K562 (cell line): ENCODE measurements around the gene LDLRAD3. TPM values are rescaled to one million over a fixed set of nuclear protein-coding genes. Genes with fewer than 3 reads are reported as not detected.

Source experiments
- ATAC-seq: fragments of 200-7000 bp; cut with Tn5 transposase; 3 replicates; pipeline ENCODE4 v1.9.1; 2020; ENCODE audit warnings: moderate library complexity
- BruUV-seq: library from RNA; stranded (reverse); fragments of 400-500 nt; replicated peaks from 2 replicates; lab custom pipeline; 2021; lab: Mats Ljungman, UMichigan
- CTCF ChIA-PET: fragments of 300-600 bp; formaldehyde crosslinking; extraction: SDS; loops from one replicate; lab custom pipeline; 2021; ENCODE audit warnings: low intra/inter-chr PET ratio; lab: Yijun Ruan, JAX
- POLR2A ChIA-PET: fragments of 300-600, 350-650 bp; sonication (Branson Sonifier 250); formaldehyde crosslinking; extraction: SDS; loops from one replicate; lab custom pipeline; 2021; ENCODE audit warnings: antibody characterized with exemption, inconsistent platforms; lab: Yijun Ruan, JAX
- DNase-seq, 4 experiments: peaks; one replicate each; pipeline versions ENCODE4 v3.0.0 to v3.0.0-alpha.2; 2011 to 2018; ENCODE audit warnings: low spot score in 3 of 4, mixed read lengths in 3 of 4; ENCODE audit errors: extremely low read depth in 1 of 4
- FAIRE-seq: peaks from 2 replicates; lab custom pipeline; 2011; peaks lifted over from hg19 to GRCh38; lab: Jason Lieb, UNC
- H2AFZ ChIP-seq: 2 replicates; pipeline ENCODE4 v1.6.0; 2011; ENCODE audit warnings: low read depth, low read length, control low read depth, inconsistent platforms
- H3K27ac ChIP-seq: fragments of 200-600 bp; 3 replicates; pipeline ENCODE4 v1.8.0; 2011; ENCODE audit warnings: low read depth, mild to moderate bottlenecking, control low read depth, inconsistent platforms, low read length, moderate library complexity, mixed read lengths; ENCODE audit errors: extremely low read depth
- H3K27me3 ChIP-seq, 2 experiments: fragments of 300-600 bp in 1 of 2; 2 replicates in 1 of 2; 3 replicates in 1 of 2; pipeline versions ENCODE4 v1.6.0 to v1.8.0; 2011; ENCODE audit warnings: inconsistent platforms in 2 of 2, low read length in 2 of 2, mild to moderate bottlenecking in 1 of 2, mixed read lengths in 1 of 2, moderate library complexity in 1 of 2; ENCODE audit not compliant: control insufficient read depth in 2 of 2, insufficient read depth in 2 of 2
- H3K36me3 ChIP-seq: fragments of 300-600 bp; 3 replicates; pipeline ENCODE4 v1.8.0; 2011; ENCODE audit warnings: mild to moderate bottlenecking, low read length, inconsistent platforms; ENCODE audit not compliant: control insufficient read depth, insufficient read depth
- H3K4me1 ChIP-seq, 2 experiments: fragments of 200-600 bp in 1 of 2; replicated peaks in 1 of 2; 2 replicates in 1 of 2; 3 replicates in 1 of 2; pipeline versions ENCODE4 v1.5.1 to v1.8.0; 2011; ENCODE audit warnings: inconsistent platforms in 2 of 2, low read length in 2 of 2, mild to moderate bottlenecking in 1 of 2, mixed read lengths in 1 of 2, moderate library complexity in 1 of 2; ENCODE audit not compliant: control insufficient read depth in 2 of 2, insufficient read depth in 2 of 2
- H3K4me2 ChIP-seq: 2 replicates; pipeline ENCODE4 v1.6.1; 2011; ENCODE audit warnings: low read length, control low read depth, inconsistent platforms, mixed read lengths; ENCODE audit not compliant: insufficient read depth
- H3K4me3 ChIP-seq: fragments of 200-600 bp; sonication (generic), shearing (Covaris generic); 2 replicates; pipeline ENCODE4 v1.5.1; 2016; ENCODE audit warnings: control low read depth, inconsistent platforms
- H3K79me2 ChIP-seq: fragments of 200-600 bp; 3 replicates; pipeline ENCODE4 v1.8.0; 2011; ENCODE audit warnings: low read length, inconsistent platforms; ENCODE audit not compliant: control insufficient read depth, insufficient read depth
- H3K9ac ChIP-seq, 2 experiments: 2 replicates each; pipeline versions ENCODE4 v1.6.0 to v1.6.1; 2011; ENCODE audit warnings: low read depth in 2 of 2, low read length in 2 of 2, control low read depth in 1 of 2, inconsistent platforms in 1 of 2, mild to moderate bottlenecking in 1 of 2, mixed read lengths in 1 of 2; ENCODE audit not compliant: insufficient read depth in 1 of 2
- H3K9me1 ChIP-seq: one replicate; pipeline ENCODE4 v1.6.0; 2011; ENCODE audit warnings: inconsistent platforms, mild to moderate bottlenecking, low read length, moderate library complexity; ENCODE audit not compliant: control insufficient read depth, insufficient read depth
- H3K9me3 ChIP-seq: replicated peaks from 2 replicates; pipeline ENCODE4 v1.5.1; 2011; ENCODE audit warnings: low read depth, low read length, inconsistent platforms; ENCODE audit not compliant: control insufficient read depth, insufficient read depth
- H4K20me1 ChIP-seq: replicated peaks from 2 replicates; pipeline ENCODE4 v1.6.1; 2011; ENCODE audit warnings: low read length, inconsistent platforms, mixed read lengths; ENCODE audit not compliant: control insufficient read depth, insufficient read depth
- BMI1 ChIP-seq: fragments of 150-350 bp; IDR thresholded peaks from 2 replicates; pipeline ENCODE4 v1.6.1; 2014; ENCODE audit warnings: low read length
- GATAD2A ChIP-seq: fragments of 450-650 bp; IDR thresholded peaks from 2 replicates; pipeline ENCODE4 v1.6.1; 2017
- GATAD2B ChIP-seq: fragments of 450-650 bp; IDR thresholded peaks from 2 replicates; pipeline ENCODE4 v1.6.1; 2017; ENCODE audit warnings: mild to moderate bottlenecking, borderline replicate concordance
- NFRKB ChIP-seq: fragments of 450-650 bp; IDR thresholded peaks from 2 replicates; pipeline ENCODE4 v1.6.1; 2016; ENCODE audit warnings: low read depth
- NR1H2 ChIP-seq: sonication (generic); formaldehyde crosslinking; IDR thresholded peaks from 2 replicates; pipeline ENCODE4 v1.4.0; 2020; ENCODE audit warnings: mild to moderate bottlenecking, missing genetic modification reagents
- PTRF ChIP-seq: fragments of 450-650 bp; IDR thresholded peaks from 2 replicates; pipeline ENCODE4 v1.6.1; 2016; ENCODE audit warnings: mild to moderate bottlenecking, missing genetic modification characterization, missing compliant biosample characterization
- RBM22 ChIP-seq: fragments of 200-400 bp; formaldehyde crosslinking; IDR thresholded peaks from 2 replicates; pipeline ENCODE4 v1.6.1; 2018; ENCODE audit warnings: low read length, low read depth; ENCODE audit not compliant: poor library complexity, severe bottlenecking
- XRCC4 ChIP-seq: IDR thresholded peaks from one replicate; pipeline ENCODE4 v1.6.1; 2011; ENCODE audit not compliant: insufficient read depth, insufficient read length; ENCODE audit errors: extremely low read depth
- ZKSCAN3 ChIP-seq: fragments of 250-450 bp; sonication (Bioruptor Pico); IDR thresholded peaks from 2 replicates; pipeline ENCODE4 v1.4.0; 2020
- ZNF133 ChIP-seq: fragments of 250-450 bp; sonication (Bioruptor Pico); IDR thresholded peaks from 2 replicates; pipeline ENCODE4 v1.4.0; 2020; ENCODE audit warnings: mild to moderate bottlenecking
- ZNF253 ChIP-seq: fragments of 250-450 bp; sonication (Bioruptor Pico); conservative IDR thresholded peaks from 2 replicates; pipeline ENCODE4 v1.6.1; 2021; ENCODE audit warnings: mild to moderate bottlenecking
- WGBS: fragments of 100-300 bp; shearing (Covaris generic); methylation state at CpG from one replicate; pipeline ENCODE4 v1.1.6; 2016; ENCODE audit warnings: low coverage, mixed read lengths; ENCODE audit not compliant: insufficient coverage; ENCODE audit errors: missing lambda C conversion rate; 5-methylcytosine and 5-hydroxymethylcytosine counted together
- in situ Hi-C: fragments of 300-500 bp; cut with MboI; formaldehyde crosslinking; loops from 4 replicates; pipeline ENCODE4 v1.15.0; 2018; ENCODE audit warnings: inconsistent platforms, mixed read lengths
- intact Hi-C: fragments of 100-400 bp; cut with micrococcal nuclease; formaldehyde crosslinking; loops from 2 replicates; pipeline ENCODE4 v1.14.2; 2022
- polyA plus RNA-seq, 8 experiments: library from polyadenylated mRNA; depleted of rRNA in 4 of 8; stranded (reverse) in 5 of 8; unstranded in 3 of 8; fragments of >200 nt; fragmentation: Nextera tagmentation in 2 of 8; fragmentation: Illumina TruSeq in 1 of 8; extraction: Ambion mirVana in 2 of 8; extraction: Trizol in 1 of 8; gene quantifications; 2 replicates each; pipeline versions ENCODE4 v1.2.1 to v1.2.3, GENCODE V29; 2011 to 2014; ENCODE audit warnings: inconsistent platforms in 1 of 8, missing spikeins in 1 of 8
- total RNA-seq, 7 experiments: library from RNA; depleted of rRNA in 6 of 7; stranded (reverse); fragments of >200 nt in 6 of 7; fragmentation: Illumina TruSeq in 2 of 7; extraction: Trizol in 2 of 7; gene quantifications; 2 replicates each; pipeline versions ENCODE4 v1.2.1 to v1.2.3, GENCODE V29; 2011 to 2021; ENCODE audit warnings: low replicate concordance in 1 of 7
- TF ChIP-seq, protein P1 (sequence below), 2 experiments: fragments of 450-650 bp; conservative IDR thresholded peaks; 2 replicates each; pipeline ENCODE4 v1.6.1; 2017; ENCODE audit warnings: mild to moderate bottlenecking in 2 of 2, moderate library complexity in 2 of 2
- TF ChIP-seq, protein P2 (sequence below): sonication (generic); IDR thresholded peaks from 2 replicates; pipeline ENCODE4 v1.6.1; 2016
- TF ChIP-seq, protein P3 (sequence below): sonication (generic); formaldehyde crosslinking; IDR thresholded peaks from 2 replicates; pipeline ENCODE4 v1.8.0; 2022; ENCODE audit warnings: missing genetic modification reagents, mild to moderate bottlenecking, borderline replicate concordance

The LDLRAD3 gene
- total and polyA plus RNA-seq, 9 of the 15 experiments (the other 6 are each of a cell fraction or from before 2014, with no cell fraction given) = 0.73 to 7.2 (median 3.5) TPM

- TF ChIP-seq XRCC4 = no peak
- TF ChIP-seq NR1H2 (CRISPR knock-in tag) = no peak
- no peak for TF ChIP-seq NFRKB
- TF ChIP-seq GATAD2A = no peak
- TF ChIP-seq ZKSCAN3 (CRISPR knock-in tag) = no peak
- TF ChIP-seq BMI1 = no peak
- TF ChIP-seq, protein P1, sequence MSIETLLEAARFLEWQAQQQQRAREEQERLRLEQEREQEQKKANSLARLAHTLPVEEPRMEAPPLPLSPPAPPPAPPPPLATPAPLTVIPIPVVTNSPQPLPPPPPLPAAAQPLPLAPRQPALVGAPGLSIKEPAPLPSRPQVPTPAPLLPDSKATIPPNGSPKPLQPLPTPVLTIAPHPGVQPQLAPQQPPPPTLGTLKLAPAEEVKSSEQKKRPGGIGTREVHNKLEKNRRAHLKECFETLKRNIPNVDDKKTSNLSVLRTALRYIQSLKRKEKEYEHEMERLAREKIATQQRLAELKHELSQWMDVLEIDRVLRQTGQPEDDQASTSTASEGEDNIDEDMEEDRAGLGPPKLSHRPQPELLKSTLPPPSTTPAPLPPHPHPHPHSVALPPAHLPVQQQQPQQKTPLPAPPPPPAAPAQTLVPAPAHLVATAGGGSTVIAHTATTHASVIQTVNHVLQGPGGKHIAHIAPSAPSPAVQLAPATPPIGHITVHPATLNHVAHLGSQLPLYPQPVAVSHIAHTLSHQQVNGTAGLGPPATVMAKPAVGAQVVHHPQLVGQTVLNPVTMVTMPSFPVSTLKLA (conservative IDR thresholded peaks at IDR 0.05) = no peak
- TF ChIP-seq, protein P2, sequence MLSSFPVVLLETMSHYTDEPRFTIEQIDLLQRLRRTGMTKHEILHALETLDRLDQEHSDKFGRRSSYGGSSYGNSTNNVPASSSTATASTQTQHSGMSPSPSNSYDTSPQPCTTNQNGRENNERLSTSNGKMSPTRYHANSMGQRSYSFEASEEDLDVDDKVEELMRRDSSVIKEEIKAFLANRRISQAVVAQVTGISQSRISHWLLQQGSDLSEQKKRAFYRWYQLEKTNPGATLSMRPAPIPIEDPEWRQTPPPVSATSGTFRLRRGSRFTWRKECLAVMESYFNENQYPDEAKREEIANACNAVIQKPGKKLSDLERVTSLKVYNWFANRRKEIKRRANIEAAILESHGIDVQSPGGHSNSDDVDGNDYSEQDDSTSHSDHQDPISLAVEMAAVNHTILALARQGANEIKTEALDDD = no peak
- no peak for TF ChIP-seq GATAD2B
- no peak for TF ChIP-seq ZNF133 (CRISPR knock-in tag)
- no peak for TF ChIP-seq ZNF253
- TF ChIP-seq PTRF (tag) = no peak
- TF ChIP-seq, protein P3, sequence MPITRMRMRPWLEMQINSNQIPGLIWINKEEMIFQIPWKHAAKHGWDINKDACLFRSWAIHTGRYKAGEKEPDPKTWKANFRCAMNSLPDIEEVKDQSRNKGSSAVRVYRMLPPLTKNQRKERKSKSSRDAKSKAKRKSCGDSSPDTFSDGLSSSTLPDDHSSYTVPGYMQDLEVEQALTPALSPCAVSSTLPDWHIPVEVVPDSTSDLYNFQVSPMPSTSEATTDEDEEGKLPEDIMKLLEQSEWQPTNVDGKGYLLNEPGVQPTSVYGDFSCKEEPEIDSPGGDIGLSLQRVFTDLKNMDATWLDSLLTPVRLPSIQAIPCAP = no peak
- TF ChIP-seq RBM22 = no peak
- FAIRE-seq (no peak), DNase-seq (no peak), ATAC-seq (no peak)
- no peak overlapping the region for H3K4me3 ChIP-seq
- WGBS = 40% methylated on average over 2 of the region's 2 CpGs
- H3K9me3 ChIP-seq = no peaks in the 10 kb centered on the region
- H4K20me1 ChIP-seq = no peaks in the 10 kb centered on the region
- no peaks in the 10 kb centered on the region for H3K4me1 ChIP-seq
- H2AFZ ChIP-seq = no peak overlapping the region
- no TSS peak for BruUV-seq
- no peak overlapping the region for H3K4me2 ChIP-seq
- in situ Hi-C loops = no loop called here
- ChIA-PET CTCF (interaction anchor here (0.7 kb wide), 1 partner anchor 346 kb away, joined by 3 read pairs; no protein-coding TSS in a partner anchor), POLR2A (interaction anchor here (0.6 kb wide), 2 partner anchors 23 to 247 kb away, joined by 3 to 4 read pairs; no protein-coding TSS in a partner anchor)
- peaks cover 3 to 4% of the 10 kb centered on the region in 2 experiments; a peak in 2 of 5 replicates for H3K27me3 ChIP-seq
- H3K9me1 ChIP-seq = no peaks in the 10 kb centered on the region
- H3K27ac ChIP-seq = no peak overlapping the region
- no peaks in the 10 kb centered on the region for H3K79me2 ChIP-seq
- no peaks in the 10 kb centered on the region for H3K36me3 ChIP-seq
- intact Hi-C loops = no loop called here
- H3K9ac ChIP-seq = no peak overlapping the region
Observed at GRCh38 chr11:35994421-35994820, 50.6 kb downstream of the LDLRAD3 start.
